ENCODE data around the gene OR52M1.

GRCh38 chr11:4577761-4578160 lies 32.8 kb downstream of the OR52M1 start:
- TF ChIP-seq CTCF (IDR thresholded peaks at IDR 0.05) (no peak), EP300 (IDR thresholded peaks at IDR 0.05; ENCODE audit: low read depth) (no peak), POLR2AphosphoS5 (IDR thresholded peaks at IDR 0.05) (no peak), POLR2A (IDR thresholded peaks at IDR 0.05) (no peak)

Data from transverse colon (tissue), 4 donors.